T-helper 1 cell treated with Interleukin-12 subunit alpha and Interleukin-12 subunit beta and Interleukin-4 antibody, amounts not matched to agents 30 ng/mL and 1 ng/mL, for 36 hours (primary cell): ENCODE measurements around the gene GSK3A. TPM values are rescaled to one million over a fixed set of nuclear protein-coding genes. Genes with fewer than 3 reads are reported as not detected.

Experiments used
- intact Hi-C: fragments of 100-400 bp; cut with micrococcal nuclease; formaldehyde crosslinking; loops from one replicate; pipeline ENCODE4 v1.15.1; 2024
- total RNA-seq: library from RNA; stranded (reverse); gene quantifications from 2 replicates; pipeline ENCODE4 v1.2.3, GENCODE V29; 2022

The GSK3A gene
- 56.9 and 60.7 TPM in 2 replicates for total RNA-seq

DNA sequence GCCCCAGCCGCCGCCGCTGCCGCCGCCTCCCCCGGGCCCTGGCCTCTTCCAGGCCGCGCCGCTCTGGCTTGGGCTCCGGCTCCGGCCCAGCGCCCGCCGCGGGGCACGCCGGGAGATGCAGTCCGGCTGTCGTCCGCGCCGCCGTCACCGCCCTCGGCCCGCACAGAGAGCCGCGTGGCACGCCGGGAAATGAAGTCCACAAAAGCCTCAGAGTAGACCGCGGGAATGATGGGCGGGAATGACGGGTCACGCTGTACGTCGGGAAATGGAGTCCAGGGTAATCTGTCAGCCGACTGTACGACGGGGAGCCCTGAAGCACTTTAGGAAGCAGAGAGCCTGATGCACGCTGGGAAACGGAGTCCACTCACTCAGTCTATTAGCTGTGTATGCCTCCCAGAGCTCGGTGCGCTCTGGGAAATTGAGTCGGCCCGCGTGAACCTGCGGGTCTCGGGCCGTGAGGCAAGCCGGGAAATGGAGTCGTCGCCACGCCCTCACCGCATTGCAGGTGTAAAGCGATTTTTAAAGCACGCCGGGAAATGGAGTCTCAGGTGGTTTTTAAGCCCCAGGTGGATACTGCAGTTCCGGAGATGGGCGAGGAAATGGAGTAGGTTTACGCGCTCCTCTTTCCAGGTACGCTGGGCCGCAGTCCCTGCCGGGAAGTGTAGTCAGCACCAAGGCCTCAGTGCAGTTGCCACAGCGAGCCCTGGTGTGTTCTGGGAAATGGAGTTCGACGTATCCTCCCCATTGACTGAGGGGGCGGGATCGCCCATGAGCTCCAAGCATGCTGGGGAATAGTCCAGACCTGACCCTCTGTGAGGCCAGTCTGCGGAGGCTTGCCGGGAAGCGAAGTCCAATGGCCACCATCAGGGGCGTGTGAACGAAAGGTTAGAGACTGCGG lies at the start of gene GSK3A:
TSS of gene GSK3A (minus strand) at position 91 of the 898 bp plus-strand sequence. CDS start 137 bp downstream, outside the sequence.
- intact Hi-C loops, result loop anchor here (1.0 to 5.0 kb wide), 8 partner anchors 22 to 1855 kb away; partner anchors contain the start of genes MEGF8 and ZNF526

DNA sequence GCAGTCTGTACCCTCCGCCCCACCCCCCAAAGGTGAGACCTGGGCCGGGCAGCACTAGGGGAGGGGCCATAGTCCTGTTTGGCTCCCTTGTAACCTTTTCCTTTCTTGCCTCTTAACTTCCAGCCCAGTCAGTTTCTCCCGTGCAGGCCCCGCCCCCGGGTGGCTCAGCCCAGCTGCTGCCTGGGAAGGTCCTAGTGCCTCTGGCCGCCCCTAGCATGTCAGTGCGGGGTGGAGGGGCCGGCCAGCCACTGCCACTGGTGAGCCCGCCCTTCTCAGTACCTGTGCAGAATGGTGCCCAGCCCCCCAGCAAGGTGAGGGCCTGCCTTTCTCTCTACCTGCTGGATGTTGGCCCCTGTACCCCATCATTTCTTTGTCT lies 49.0 kb upstream of the GSK3A start:
- intact Hi-C loops, result no loop called here

DNA sequence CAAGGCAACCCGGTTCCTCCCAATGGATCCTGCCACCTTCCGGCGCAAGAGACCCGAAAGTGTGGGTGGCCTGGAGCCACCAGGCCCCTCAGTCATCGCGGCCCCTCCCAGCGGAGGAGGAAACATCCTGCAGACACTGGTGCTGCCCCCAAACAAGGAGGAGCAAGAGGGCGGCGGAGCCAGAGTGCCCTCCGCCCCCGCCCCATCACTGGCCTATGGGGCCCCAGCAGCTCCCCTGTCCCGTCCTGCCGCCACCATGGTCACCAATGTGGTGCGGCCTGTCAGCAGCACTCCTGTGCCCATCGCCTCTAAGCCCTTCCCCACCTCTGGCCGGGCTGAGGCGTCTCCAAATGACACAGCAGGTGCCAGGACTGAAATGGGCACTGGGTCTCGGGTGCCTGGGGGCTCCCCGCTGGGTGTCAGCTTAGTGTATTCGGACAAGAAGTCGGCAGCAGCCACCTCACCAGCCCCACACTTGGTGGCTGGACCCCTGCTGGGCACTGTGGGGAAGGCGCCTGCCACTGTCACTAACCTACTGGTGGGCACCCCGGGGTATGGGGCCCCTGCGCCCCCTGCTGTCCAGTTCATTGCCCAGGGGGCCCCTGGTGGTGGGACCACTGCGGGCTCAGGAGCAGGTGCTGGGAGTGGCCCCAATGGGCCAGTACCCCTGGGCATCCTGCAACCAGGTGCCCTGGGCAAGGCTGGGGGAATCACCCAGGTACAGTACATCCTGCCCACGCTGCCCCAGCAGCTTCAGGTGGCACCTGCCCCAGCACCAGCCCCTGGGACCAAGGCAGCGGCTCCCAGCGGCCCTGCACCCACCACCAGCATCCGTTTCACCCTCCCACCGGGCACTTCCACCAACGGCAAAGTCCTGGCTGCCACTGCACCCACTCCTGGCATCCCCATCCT lies 48.4 kb upstream of the GSK3A start:
- intact Hi-C loops, result no loop called here

DNA sequence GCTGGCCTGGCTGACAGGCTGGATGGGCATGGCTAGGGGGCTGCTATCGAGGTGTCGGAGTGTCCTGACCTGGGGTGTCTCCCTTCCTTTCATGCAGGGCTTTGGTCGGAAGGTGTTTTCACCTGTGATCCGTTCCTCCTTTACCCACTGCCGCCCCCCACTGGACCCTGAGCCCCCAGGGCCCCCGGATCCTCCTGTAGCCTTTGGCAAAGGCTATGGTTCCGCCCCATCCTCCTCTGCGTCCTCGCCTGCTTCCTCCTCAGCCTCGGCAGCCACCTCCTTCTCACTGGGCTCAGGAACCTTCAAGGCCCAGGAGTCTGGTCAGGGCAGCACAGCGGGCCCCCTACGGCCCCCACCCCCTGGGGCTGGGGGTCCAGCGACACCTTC lies 47.7 kb upstream of the GSK3A start:
- intact Hi-C loops, result no loop called here

DNA sequence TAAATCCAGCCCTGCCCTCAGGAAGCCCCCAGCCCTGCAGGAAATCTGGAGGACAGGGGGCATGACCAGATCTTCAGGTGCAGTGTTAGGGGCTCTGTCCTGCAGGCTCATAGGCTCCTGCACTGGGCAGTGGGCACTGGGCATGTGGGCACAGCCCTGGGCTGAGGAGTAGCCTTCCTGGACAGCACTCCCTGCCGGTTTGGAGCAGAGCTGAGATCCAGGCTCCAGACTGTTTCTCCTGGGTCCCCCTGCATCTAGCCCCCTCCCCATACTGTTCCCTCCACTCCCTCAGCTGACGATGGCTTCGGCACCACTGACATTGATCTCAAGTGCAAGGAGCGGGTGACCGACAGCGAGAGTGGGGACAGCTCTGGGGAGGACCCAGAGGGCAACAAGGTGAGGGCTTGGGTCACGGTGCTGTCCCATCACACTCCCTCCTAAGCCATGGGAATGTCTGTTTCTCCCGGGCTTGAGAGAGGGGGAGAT lies 47.2 kb upstream of the GSK3A start:
- intact Hi-C loops, result no loop called here

DNA sequence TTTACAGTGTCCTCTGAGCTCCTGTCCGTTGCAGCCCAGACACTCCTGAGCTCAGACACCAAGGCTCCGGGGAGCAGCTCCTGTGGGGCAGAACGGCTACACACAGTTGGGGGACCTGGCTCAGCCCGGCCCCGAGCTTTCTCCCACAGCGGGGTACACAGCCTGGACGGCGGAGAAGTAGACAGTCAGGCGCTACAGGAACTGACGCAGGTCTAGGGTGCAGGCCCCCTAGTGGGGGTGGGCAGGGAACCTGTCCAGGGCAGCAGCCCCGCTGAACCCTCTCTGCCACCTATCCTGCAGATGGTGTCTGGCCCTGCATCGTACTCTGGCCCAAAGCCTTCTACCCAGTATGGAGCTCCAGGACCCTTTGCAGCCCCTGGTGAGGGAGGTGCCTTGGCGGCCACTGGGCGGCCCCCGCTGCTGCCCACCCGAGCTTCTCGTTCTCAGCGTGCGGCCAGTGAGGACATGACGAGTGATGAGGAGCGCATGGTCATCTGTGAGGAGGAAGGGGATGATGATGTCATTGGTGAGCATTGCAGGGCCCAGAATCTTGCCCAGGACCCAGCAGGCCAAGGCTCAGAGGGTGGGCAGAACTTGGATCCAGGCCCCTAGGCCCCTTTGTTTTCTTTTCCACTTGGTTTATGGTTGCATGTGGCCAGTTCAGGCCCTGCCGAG lies 46.6 kb upstream of the GSK3A start:
- intact Hi-C loops, result no loop called here

DNA sequence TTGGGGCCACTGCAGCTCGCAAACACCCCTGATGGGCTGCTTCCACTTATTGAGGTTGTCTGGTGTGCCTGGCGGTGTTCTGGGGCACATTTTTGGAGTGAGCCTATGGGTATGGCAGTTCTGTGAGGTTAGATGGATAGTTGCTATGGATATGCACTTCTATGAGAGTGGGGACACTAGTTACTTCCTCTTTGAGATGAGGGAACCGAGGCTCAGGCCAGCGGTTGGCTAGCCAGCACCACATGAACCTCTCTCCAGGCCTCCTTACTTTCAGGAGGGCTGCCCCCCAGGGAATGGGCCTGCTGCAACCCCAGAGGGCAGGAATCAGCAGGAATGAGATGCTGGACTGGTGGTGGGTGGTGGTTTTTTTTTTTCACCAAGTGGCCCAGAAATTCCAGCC lies 46.0 kb upstream of the GSK3A start:
- intact Hi-C loops, result no loop called here

DNA sequence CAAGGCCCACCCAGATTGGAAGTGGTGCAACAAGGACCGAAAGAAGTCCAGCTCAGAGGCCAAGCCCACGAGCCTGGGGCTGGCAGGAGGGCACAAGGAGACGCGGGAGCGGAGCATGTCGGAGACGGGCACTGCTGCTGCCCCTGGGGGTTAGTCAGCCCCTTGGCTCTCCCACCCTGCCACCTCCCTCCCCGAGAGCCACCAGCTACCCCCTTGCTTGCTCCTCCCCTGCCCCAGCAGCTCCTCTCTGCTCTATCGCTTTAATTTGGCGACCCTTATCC lies 45.4 kb upstream of the GSK3A start:
- intact Hi-C loops, result no loop called here

DNA sequence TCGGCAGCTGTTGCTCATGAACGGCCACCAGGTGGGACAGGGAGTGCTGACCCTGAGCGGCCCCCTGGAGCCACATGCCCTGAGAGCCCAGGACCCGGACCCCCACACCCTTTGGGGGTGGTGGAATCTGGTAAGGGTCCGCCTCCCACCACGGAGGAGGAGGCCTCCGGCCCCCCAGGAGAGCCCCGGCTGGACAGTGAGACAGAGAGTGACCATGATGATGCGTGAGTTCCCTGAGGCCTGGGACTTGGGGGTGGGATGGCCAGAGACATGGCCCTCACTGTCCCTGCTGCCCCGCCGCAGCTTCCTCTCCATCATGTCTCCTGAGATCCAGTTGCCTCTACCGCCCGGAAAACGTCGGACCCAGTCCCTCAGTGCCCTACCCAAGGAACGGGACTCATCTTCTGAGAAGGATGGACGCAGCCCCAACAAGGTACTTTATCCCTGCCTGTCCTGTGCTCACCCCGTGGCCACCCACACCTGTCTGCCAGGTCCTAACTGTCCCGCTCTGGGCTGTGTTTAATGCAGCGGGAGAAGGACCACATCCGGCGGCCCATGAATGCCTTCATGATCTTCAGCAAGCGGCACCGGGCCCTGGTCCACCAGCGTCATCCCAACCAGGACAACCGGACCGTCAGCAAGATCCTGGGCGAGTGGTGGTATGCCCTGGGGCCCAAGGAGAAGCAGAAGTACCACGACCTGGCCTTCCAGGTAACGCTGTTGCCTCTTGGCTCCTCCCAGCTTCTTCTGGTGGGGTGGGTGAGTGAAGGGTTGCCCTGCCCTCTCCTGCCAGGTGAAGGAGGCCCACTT lies 44.8 kb upstream of the GSK3A start:
- intact Hi-C loops, result no loop called here

DNA sequence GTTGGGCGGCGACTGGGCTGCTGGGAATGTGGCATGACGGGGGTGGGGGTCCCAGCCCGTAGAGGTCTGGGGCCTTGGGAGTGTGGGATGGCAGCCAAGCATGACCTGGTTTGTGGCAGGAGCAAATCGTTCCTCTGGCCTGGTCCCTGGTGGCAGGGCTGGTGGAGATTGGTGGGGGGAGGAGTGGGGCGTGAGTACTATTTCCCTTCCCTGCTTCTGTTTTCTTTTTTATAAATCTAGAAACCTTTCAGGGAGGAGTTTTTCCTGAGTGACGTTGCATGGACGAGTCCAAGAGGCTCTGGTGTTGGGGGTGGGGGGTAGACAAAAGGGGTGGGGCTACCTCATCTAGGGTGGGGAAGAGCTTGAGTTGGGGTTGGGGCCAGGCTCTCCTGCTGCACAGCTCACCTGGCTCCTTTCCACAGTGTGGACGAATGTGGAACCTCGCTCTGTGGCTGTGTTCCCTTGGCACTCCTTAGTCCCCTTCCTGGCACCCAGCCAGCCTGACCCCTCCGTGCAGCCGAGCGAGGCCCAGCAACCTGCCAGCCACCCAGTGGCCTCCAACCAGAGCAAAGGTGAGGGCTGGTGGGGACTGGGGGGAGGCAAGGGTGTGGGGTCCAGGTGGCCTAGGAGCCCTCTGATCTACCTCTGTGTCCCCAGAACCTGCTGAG lies 44.1 kb upstream of the GSK3A start:
- intact Hi-C loops, result no loop called here

DNA sequence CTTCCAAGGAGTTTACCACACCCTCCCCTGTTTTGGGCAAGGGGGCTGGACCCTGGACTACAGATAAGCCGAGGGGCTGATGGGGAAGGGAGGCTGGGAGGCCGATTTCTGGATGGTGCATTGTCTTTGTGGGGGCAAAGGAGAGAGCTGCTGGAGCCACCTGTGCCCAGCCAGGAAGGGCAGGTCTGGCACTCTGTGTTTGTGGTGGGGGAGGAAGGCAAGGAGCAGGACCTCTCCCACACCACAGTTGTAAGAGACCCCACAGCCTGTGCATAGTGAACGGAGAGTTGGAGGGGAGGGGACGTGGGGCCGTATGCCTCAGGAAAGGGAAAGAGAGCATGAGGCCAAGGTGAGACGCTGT lies 43.6 kb upstream of the GSK3A start:
- intact Hi-C loops, result no loop called here

DNA sequence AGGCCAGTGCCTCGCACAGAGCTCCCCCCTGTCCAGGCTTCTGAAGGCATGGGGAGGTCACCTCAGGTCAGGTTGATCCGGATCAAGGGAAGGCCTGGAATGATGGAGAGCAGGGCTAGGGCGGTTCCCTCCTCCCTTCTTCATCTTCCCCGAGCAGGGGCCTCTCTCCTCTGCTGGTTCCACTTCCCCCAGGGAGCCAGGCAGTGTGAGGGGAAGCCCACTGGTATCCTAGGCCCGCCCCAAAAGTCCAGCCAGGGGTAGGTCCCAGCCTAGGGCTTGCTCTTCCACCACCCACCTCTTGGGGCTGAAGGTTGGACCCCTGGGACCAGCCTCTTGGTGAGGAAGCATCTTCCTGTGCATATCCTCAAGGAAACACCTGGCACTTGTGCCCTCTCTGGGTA lies 43.1 kb upstream of the GSK3A start:
- intact Hi-C loops, result no loop called here

DNA sequence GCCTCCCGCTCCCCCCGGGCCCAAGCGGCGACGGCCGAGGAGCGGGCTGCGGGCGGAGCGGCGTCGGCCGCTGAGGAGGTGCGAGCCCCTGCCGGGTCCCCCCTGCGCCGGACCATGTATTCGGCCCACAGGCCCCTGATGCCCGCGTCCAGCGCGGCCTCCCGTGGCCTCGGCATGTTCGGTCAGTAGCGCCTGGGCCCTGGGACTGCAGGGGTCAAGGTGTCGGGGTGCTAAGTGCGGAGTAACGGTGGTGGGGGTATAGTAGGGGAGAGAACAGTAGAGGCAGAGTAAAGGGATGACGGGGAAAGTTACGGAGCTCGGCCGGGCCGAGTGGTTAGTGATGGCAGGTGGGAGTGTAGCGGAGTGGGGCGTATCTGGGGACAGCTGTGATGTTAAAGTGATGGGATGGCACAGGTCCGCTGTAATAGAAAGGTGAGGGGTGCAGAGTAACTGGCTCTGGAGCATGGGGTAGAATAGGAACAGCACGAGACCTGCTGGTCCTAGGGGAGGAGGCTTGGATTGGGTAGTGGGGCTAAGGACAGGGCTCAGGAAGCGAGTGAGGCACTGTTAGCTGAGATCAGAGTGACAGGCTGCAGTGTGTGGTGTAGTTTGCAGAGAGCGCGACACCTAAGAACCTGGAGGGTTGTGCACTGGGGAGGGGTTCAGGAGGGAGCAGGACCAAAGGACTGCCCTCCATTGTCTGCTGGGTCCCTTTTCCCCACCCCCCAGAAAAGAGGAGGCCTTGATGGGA lies 42.4 kb upstream of the GSK3A start:
- intact Hi-C loops, result loop anchor here (5.0 kb wide), 2 partner anchors 402 to 1022 kb away; partner anchors contain the start of genes ARHGEF1 and HNRNPUL1

DNA sequence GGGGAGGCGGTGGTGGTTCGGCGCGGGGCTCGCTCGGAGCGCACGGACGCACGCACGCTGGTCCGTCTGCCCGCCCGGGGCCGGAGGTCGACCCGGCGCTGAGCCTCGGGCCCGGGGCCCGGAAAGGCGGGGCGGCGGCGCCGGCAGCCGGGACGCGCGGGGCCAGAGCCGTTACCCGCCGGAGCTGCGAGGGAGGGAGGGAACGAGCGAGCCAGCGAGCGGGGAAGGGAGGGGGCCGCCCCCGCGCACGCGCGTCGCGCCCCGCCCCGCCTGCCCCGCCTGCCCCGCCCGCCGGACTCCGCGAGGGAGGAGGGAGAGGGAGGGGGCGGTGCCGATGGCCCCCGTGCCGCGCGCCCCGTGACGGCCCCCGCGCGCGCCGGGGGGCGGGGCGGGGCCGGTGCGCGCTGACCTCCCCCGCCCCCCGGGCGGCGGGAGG lies 41.7 kb upstream of the GSK3A start:
- intact Hi-C loops, result loop anchor here (5.0 kb wide), 2 partner anchors 402 to 1022 kb away; partner anchors contain the start of genes ARHGEF1 and HNRNPUL1

DNA sequence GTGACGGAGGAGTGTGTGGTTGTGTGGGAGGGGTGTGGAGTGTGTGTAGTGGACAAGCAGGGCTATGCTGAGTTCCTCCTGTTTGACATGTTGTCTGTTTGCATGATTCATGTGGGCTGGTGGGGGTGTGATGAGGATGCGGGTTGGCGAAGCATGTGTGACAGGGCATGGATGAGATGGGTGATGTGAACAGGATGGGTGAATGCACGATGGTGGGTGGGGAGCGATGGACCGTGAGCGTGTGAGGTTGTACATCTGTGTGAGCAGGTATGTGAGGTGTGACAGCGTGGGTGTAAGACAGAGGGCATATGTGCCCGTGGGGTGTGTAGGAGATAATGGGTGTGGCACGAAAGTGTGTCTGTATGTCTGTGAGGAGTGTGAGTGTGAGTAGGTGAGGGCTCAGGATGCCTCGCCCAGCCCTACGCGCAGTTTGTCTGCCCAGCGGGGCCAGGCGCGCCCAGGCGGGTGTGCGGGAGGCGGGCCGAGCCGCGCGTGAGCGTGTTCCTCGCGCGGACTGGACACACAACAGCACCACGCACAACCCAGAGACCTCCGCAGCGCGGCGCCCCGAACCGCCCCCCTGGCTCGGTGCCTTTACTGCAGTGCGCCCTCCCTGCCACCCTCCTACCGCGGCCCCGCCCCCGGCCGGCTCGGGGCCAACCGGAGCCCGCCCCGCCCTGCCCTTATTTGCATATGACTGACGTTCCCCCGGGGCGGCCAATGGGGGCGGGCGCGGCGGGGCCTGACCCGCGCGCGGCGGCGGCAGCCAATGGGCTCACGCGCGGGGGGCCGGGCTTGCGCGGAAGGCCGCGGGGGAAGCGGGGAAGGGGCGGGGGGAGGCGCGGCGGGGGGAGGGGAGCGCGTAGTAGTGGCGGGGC lies 41.0 kb upstream of the GSK3A start:
- intact Hi-C loops, result loop anchor here (1.0 to 5.0 kb wide), 13 partner anchors 15 to 1021 kb away; partner anchors contain the start of genes ARHGEF1, ERF, HNRNPUL1 and MEGF8

DNA sequence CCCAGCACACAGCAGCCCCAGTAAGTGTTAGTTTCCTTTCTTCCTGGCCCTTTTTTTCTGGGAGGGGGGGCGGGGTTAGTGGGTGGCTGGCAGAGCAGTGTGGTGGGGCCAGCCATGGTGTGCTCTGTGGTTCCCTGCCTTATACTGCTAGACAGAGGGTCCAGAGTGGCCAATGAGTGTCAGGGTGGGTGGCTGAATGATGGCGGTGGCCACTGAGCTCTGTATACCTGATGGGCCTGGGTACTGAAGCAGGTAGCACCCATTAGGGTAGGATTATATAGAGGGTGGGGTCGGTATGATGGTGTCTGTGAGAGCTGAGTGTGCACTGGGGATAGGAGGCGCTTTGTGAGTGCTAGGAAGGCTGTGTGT lies 40.4 kb upstream of the GSK3A start:
- intact Hi-C loops, result loop anchor here (1.0 to 5.0 kb wide), 13 partner anchors 15 to 1021 kb away; partner anchors contain the start of genes ARHGEF1, ERF, HNRNPUL1 and MEGF8

DNA sequence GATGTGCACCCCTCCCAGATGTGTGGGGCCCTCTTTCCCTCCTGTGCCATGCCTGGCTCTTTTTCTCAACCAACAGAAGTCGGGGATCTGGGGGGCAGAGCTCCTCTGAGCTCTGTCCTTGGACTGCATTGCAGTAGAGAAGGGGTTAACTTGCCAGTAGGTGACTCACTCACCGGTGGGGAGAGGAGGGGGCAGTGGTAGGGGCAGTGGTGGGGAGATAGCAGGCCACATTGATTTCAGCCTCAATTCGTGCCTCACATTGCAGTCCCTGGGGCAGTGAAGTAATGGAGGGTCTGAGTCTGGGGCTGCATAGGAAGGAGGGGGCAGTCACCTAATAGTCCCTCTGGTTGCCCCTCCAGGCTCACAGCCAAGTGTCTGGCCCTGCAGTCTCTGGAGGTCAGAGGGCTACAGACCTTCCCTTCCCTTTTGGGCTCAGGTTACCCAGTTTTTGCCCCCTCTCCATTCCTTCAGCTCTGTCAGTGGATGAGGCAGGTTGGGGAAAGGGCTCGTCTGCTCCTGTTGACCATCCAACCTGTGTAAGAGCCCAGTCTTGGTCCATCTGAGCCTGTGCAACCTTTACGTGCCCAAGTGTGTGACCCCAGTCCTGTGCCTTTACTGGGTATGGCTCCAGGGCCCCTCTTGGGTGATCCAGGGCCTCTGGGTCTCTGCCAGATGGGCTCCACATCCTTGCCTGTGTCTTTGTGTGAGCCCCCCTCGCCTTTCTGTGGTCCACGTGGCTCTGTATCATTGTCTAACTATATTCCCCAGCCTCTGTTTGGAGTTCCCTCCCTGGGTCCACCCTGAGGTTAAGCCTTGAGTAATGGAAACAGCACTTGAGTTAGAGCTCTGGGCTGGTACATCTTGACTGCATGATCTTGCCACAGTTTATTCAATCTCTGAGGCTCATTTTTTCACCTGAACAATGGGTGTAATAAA lies 39.7 kb upstream of the GSK3A start:
- intact Hi-C loops, result loop anchor here (2.0 to 5.0 kb wide), 3 partner anchors 323 to 1020 kb away; partner anchors contain the start of genes ARHGEF1, HNRNPUL1 and RABAC1
